Fibroblast of villous mesenchyme (primary cell): ENCODE measurements around the gene CRTC1. TPM values are rescaled to one million over a fixed set of nuclear protein-coding genes. Genes with fewer than 3 reads are reported as not detected.
"Not testable (repeated sequence)": the region's sequence is repeated elsewhere in the genome, so short reads cannot be mapped to it uniquely, and the experiment has no call there.

Source experiments
- DNase-seq: peaks from one replicate; pipeline ENCODE4 v3.0.0-alpha.2; 2010; ENCODE audit warnings: low read depth
- H3K4me3 ChIP-seq: 2 replicates; pipeline ENCODE4 v1.5.1; 2011; ENCODE audit warnings: low read depth, mild to moderate bottlenecking, low read length
- CTCF ChIP-seq: IDR thresholded peaks from 2 replicates; pipeline ENCODE4 v1.5.1; 2012; ENCODE audit warnings: low read depth, mild to moderate bottlenecking, low read length; ENCODE audit not compliant: insufficient read depth
- total RNA-seq: library from RNA; depleted of rRNA; stranded (reverse); fragments of >200 nt; gene quantifications from 2 replicates; pipeline ENCODE4 v1.2.3, GENCODE V29; 2012

CRTC1 gene
- total RNA-seq, 1 donor = 2.2 TPM

- no peak for DNase-seq
- no peak for TF ChIP-seq CTCF
These were observed 43.4 kb downstream of the CRTC1 start for GRCh38 chr19:18726846-18727245.

GRCh38 chr19:18727602-18728001, 44.1 kb downstream of the CRTC1 start:
- not testable (repeated sequence) for H3K4me3 ChIP-seq, DNase-seq

More at GRCh38 chr19:18726846-18727245, 43.4 kb downstream of the CRTC1 start:
- H3K4me3 ChIP-seq = no peak overlapping the region

- no peak for TF ChIP-seq CTCF
- DNase-seq = no peak
- no peak overlapping the region for H3K4me3 ChIP-seq
These were observed 46.6 kb downstream of the CRTC1 start for GRCh38 chr19:18729933-18730530.

GRCh38 chr19:18730885-18731513, 47.5 kb downstream of the CRTC1 start:
- no peak for TF ChIP-seq CTCF
- no peak overlapping the region for H3K4me3 ChIP-seq
- DNase-seq = no peak

GRCh38 chr19:18731562-18732008, 48.1 kb downstream of the CRTC1 start:
- H3K4me3 ChIP-seq = no peak overlapping the region
- TF ChIP-seq CTCF = no peak
- peak; percentile 10 for DNase-seq

- no peak overlapping the region for H3K4me3 ChIP-seq
- TF ChIP-seq CTCF = no peak
- DNase-seq = peak; percentile 97
These were observed 49.7 kb downstream of the CRTC1 start for GRCh38 chr19:18733196-18733647.

GRCh38 chr19:18733762-18734332, 50.4 kb downstream of the CRTC1 start:
- DNase-seq = peak; percentile 21
- not testable (repeated sequence) for H3K4me3 ChIP-seq
